Stimulated activated CD8-positive, alpha-beta memory T cell treated with anti-CD3 and anti-CD28 coated beads, Interleukin-12 subunit alpha, Interleukin-12 subunit beta, amount 100 ng/mL, for 24 hours (primary cell): Measurements from ENCODE around the gene TRAF5.
"Not testable (repeated sequence)": the region's sequence is repeated elsewhere in the genome, so short reads cannot be mapped to it uniquely, and the experiment has no call there.

Experiments
- DNase-seq: peaks from one replicate; pipeline ENCODE4 v3.0.0-alpha.2; 2020; ENCODE audit errors: extremely low read depth

The TRAF5 gene

GRCh38 chr1:211378844-211379243 is 52.2 kb downstream of the TRAF5 start:
- no peak for DNase-seq

GRCh38 chr1:211379446-211379845 is 52.8 kb downstream of the TRAF5 start:
- no peak for DNase-seq

- DNase-seq = no peak
These were observed 55.0 kb downstream of the TRAF5 start for GRCh38 chr1:211381481-211382181.

- no peak for DNase-seq
These were observed 55.6 kb downstream of the TRAF5 start for GRCh38 chr1:211382182-211382713.

- peak; percentile 66 for DNase-seq
These were observed 56.3 kb downstream of the TRAF5 start for GRCh38 chr1:211382714-211383480.

- no peak for DNase-seq
These were observed 57.9 kb downstream of the TRAF5 start for GRCh38 chr1:211384524-211384923.

- DNase-seq = no peak
These were observed 60.3 kb downstream of the TRAF5 start for GRCh38 chr1:211386921-211387320.

GRCh38 chr1:211390829-211391228 is 64.2 kb downstream of the TRAF5 start:
- DNase-seq = not testable (repeated sequence)

- no peak for DNase-seq
These were observed 66.6 kb downstream of the TRAF5 start for GRCh38 chr1:211393203-211393602.

GRCh38 chr1:211398266-211398930 is 71.8 kb downstream of the TRAF5 start:
- not testable (repeated sequence) for DNase-seq

- not testable (repeated sequence) for DNase-seq
These were observed 73.3 kb downstream of the TRAF5 start for GRCh38 chr1:211399851-211400393.

GRCh38 chr1:211401751-211402150 is 75.1 kb downstream of the TRAF5 start:
- not testable (repeated sequence) for DNase-seq

GRCh38 chr1:211406086-211406485 is 79.5 kb downstream of the TRAF5 start:
- not testable (repeated sequence) for DNase-seq

GRCh38 chr1:211407749-211408148 is 81.1 kb downstream of the TRAF5 start:
- not testable (repeated sequence) for DNase-seq

GRCh38 chr1:211411639-211412038 is 85.0 kb downstream of the TRAF5 start:
- no peak for DNase-seq

GRCh38 chr1:211415700-211416099 is 89.1 kb downstream of the TRAF5 start:
- DNase-seq = no peak

GRCh38 chr1:211416246-211416627 is 89.6 kb downstream of the TRAF5 start:
- not testable (repeated sequence) for DNase-seq

GRCh38 chr1:211416628-211417323 is 90.1 kb downstream of the TRAF5 start:
- not testable (repeated sequence) for DNase-seq

- DNase-seq = no peak
These were observed 93.8 kb downstream of the TRAF5 start for GRCh38 chr1:211420389-211420788.

- DNase-seq = no peak
These were observed 94.3 kb downstream of the TRAF5 start for GRCh38 chr1:211420845-211421454.

- no peak for DNase-seq
These were observed 97.4 kb downstream of the TRAF5 start for GRCh38 chr1:211424018-211424417.
